Choroid plexus epithelial cell (primary cell): Measurements from ENCODE around the gene LRP1.

Experiments used
- DNase-seq: peaks from one replicate; pipeline ENCODE4 v3.0.0-alpha.2; 2010; ENCODE audit warnings: low read depth
- H3K4me3 ChIP-seq: 2 replicates; pipeline ENCODE4 v1.5.1; 2011; ENCODE audit warnings: low read depth, mild to moderate bottlenecking, control low read depth, low read length, moderate library complexity
- CTCF ChIP-seq: conservative IDR thresholded peaks from 2 replicates; pipeline ENCODE4 v1.5.1; 2011; ENCODE audit warnings: low read depth, mild to moderate bottlenecking, control low read depth, inconsistent platforms, low read length, moderate library complexity

Gene LRP1

GRCh38 chr12:57169969-57170368, 41.7 kb downstream of the LRP1 start:
- no peak overlapping the region for H3K4me3 ChIP-seq
- DNase-seq: no peak
- no peak for TF ChIP-seq CTCF

- no peak for TF ChIP-seq CTCF
- H3K4me3 ChIP-seq: no peak overlapping the region
- no peak for DNase-seq
Observed at GRCh38 chr12:57170408-57170807, 42.1 kb downstream of the LRP1 start.

GRCh38 chr12:57170927-57171326, 42.6 kb downstream of the LRP1 start:
- H3K4me3 ChIP-seq: no peak overlapping the region
- no peak for DNase-seq
- no peak for TF ChIP-seq CTCF

- peak; percentile 71 for DNase-seq
- no peak for TF ChIP-seq CTCF
- no peak overlapping the region for H3K4me3 ChIP-seq
Observed at GRCh38 chr12:57171668-57172067, 43.4 kb downstream of the LRP1 start.

- peak; percentile 70 for TF ChIP-seq CTCF
- no peak for DNase-seq
- no peak overlapping the region for H3K4me3 ChIP-seq
Observed at GRCh38 chr12:57173089-57173488, 44.8 kb downstream of the LRP1 start.

GRCh38 chr12:57173683-57174082, 45.4 kb downstream of the LRP1 start:
- TF ChIP-seq CTCF: no peak
- no peak overlapping the region for H3K4me3 ChIP-seq
- no peak for DNase-seq

- TF ChIP-seq CTCF: peak; percentile 88
- no peak overlapping the region for H3K4me3 ChIP-seq
- peak; percentile 83 for DNase-seq
Observed at GRCh38 chr12:57175428-57176138, 47.3 kb downstream of the LRP1 start.
